ENCODE measurements around the gene TBC1D22A.

The TBC1D22A gene

DNA sequence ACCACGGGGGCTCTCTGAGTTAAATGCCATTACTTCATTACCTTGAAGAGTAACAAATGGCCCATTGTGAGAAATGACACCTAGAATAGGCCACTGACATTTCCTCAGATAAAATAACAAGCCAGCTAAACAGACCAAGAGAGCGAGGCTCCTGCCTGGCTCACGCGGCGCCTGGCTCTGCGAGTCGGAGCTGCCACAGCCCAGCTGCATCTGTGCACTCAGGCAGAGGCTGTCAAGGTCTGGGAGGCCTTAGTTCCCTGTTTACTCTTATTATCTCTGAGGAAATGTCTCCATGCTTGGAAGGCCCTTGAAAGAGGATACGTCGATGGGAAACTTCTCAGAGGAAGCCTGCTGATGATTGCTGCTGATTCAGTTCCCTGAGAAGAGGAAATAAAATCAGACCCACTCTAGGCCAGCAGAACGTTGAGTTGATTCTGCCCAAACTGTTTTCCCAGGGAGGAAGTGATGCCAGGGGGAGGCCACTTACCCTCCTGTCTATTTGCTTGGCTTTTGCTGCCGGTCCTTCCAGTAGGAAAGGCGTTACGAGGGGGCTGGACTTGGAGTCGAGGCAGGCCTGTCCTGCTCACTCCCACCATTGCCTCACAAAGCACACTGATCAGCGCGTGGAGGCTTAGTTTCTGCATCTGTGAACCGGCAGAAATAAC lies 208.8 kb downstream of the TBC1D22A start:
- ATAC-seq, result no peak
- TF ChIP-seq RARB (CRISPR knock-in tag; IDR thresholded peaks at IDR 0.05), result no peak
- no peak for TF ChIP-seq ZNF8 (CRISPR knock-in tag; IDR thresholded peaks at IDR 0.05)

DNA sequence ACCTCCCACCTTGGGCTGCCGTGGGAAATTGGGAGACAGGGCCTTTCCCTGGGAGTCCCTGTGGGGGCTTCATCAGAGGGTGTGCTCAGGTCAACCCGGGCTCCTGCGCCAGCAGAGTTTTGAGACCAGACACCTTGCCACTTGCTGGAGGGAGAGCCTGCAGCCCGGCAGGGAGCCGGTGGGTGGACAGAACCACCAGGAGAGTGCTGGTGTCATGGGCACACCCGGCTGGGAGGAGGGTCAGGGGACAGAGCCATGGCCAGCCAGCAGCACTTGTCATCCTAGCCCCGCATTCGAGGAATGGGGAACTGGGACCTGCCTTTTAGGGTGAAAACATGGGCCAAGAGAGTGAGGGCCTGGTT lies 209.3 kb downstream of the TBC1D22A start:
- no peak for TF ChIP-seq ZNF70 (CRISPR knock-in tag; IDR thresholded peaks at IDR 0.05)
- TF ChIP-seq GLIS3 (CRISPR knock-in tag; IDR thresholded peaks at IDR 0.05), result no peak
- TF ChIP-seq ZFP3 (CRISPR knock-in tag; IDR thresholded peaks at IDR 0.05), result no peak
- TF ChIP-seq OSR1 (CRISPR knock-in tag; IDR thresholded peaks at IDR 0.05), result no peak
- TF ChIP-seq PPARA (CRISPR knock-in tag; IDR thresholded peaks at IDR 0.05; ENCODE audit: borderline replicate concordance), result no peak
- no peak for TF ChIP-seq ESRRG (CRISPR knock-in tag; IDR thresholded peaks at IDR 0.05)
- TF ChIP-seq SNAI2 (CRISPR knock-in tag; IDR thresholded peaks at IDR 0.05), result no peak
- no peak for TF ChIP-seq ISL1 (CRISPR knock-in tag; IDR thresholded peaks at IDR 0.05)
- TF ChIP-seq, protein P1, sequence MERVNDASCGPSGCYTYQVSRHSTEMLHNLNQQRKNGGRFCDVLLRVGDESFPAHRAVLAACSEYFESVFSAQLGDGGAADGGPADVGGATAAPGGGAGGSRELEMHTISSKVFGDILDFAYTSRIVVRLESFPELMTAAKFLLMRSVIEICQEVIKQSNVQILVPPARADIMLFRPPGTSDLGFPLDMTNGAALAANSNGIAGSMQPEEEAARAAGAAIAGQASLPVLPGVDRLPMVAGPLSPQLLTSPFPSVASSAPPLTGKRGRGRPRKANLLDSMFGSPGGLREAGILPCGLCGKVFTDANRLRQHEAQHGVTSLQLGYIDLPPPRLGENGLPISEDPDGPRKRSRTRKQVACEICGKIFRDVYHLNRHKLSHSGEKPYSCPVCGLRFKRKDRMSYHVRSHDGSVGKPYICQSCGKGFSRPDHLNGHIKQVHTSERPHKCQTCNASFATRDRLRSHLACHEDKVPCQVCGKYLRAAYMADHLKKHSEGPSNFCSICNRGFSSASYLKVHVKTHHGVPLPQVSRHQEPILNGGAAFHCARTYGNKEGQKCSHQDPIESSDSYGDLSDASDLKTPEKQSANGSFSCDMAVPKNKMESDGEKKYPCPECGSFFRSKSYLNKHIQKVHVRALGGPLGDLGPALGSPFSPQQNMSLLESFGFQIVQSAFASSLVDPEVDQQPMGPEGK (CRISPR knock-in tag; IDR thresholded peaks at IDR 0.05; ENCODE audit: borderline replicate concordance), result no peak
- TF ChIP-seq, protein P2, sequence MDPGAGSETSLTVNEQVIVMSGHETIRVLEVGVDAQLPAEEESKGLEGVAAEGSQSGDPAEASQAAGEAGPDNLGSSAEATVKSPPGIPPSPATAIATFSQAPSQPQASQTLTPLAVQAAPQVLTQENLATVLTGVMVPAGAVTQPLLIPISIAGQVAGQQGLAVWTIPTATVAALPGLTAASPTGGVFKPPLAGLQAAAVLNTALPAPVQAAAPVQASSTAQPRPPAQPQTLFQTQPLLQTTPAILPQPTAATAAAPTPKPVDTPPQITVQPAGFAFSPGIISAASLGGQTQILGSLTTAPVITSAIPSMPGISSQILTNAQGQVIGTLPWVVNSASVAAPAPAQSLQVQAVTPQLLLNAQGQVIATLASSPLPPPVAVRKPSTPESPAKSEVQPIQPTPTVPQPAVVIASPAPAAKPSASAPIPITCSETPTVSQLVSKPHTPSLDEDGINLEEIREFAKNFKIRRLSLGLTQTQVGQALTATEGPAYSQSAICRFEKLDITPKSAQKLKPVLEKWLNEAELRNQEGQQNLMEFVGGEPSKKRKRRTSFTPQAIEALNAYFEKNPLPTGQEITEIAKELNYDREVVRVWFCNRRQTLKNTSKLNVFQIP (CRISPR knock-in tag; IDR thresholded peaks at IDR 0.05; ENCODE audit: borderline replicate concordance, low read depth), result no peak
- TF ChIP-seq, protein P3, sequence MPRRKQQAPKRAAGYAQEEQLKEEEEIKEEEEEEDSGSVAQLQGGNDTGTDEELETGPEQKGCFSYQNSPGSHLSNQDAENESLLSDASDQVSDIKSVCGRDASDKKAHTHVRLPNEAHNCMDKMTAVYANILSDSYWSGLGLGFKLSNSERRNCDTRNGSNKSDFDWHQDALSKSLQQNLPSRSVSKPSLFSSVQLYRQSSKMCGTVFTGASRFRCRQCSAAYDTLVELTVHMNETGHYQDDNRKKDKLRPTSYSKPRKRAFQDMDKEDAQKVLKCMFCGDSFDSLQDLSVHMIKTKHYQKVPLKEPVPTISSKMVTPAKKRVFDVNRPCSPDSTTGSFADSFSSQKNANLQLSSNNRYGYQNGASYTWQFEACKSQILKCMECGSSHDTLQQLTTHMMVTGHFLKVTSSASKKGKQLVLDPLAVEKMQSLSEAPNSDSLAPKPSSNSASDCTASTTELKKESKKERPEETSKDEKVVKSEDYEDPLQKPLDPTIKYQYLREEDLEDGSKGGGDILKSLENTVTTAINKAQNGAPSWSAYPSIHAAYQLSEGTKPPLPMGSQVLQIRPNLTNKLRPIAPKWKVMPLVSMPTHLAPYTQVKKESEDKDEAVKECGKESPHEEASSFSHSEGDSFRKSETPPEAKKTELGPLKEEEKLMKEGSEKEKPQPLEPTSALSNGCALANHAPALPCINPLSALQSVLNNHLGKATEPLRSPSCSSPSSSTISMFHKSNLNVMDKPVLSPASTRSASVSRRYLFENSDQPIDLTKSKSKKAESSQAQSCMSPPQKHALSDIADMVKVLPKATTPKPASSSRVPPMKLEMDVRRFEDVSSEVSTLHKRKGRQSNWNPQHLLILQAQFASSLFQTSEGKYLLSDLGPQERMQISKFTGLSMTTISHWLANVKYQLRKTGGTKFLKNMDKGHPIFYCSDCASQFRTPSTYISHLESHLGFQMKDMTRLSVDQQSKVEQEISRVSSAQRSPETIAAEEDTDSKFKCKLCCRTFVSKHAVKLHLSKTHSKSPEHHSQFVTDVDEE (CRISPR knock-in tag; IDR thresholded peaks at IDR 0.05), result no peak
- TF ChIP-seq TCF4 (CRISPR knock-in tag; IDR thresholded peaks at IDR 0.05; ENCODE audit: borderline replicate concordance), result no peak
- TF ChIP-seq, protein P4, sequence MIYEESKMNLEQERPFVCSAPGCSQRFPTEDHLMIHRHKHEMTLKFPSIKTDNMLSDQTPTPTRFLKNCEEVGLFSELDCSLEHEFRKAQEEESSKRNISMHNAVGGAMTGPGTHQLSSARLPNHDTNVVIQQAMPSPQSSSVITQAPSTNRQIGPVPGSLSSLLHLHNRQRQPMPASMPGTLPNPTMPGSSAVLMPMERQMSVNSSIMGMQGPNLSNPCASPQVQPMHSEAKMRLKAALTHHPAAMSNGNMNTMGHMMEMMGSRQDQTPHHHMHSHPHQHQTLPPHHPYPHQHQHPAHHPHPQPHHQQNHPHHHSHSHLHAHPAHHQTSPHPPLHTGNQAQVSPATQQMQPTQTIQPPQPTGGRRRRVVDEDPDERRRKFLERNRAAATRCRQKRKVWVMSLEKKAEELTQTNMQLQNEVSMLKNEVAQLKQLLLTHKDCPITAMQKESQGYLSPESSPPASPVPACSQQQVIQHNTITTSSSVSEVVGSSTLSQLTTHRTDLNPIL (CRISPR knock-in tag; IDR thresholded peaks at IDR 0.05; ENCODE audit: low read depth), result no peak
- no peak for TF ChIP-seq ZFP30 (CRISPR knock-in tag; IDR thresholded peaks at IDR 0.05)
- TF ChIP-seq, protein P5, sequence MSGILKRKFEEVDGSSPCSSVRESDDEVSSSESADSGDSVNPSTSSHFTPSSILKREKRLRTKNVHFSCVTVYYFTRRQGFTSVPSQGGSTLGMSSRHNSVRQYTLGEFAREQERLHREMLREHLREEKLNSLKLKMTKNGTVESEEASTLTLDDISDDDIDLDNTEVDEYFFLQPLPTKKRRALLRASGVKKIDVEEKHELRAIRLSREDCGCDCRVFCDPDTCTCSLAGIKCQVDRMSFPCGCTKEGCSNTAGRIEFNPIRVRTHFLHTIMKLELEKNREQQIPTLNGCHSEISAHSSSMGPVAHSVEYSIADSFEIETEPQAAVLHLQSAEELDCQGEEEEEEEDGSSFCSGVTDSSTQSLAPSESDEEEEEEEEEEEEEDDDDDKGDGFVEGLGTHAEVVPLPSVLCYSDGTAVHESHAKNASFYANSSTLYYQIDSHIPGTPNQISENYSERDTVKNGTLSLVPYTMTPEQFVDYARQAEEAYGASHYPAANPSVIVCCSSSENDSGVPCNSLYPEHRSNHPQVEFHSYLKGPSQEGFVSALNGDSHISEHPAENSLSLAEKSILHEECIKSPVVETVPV (CRISPR knock-in tag; IDR thresholded peaks at IDR 0.05), result no peak
- no peak for TF ChIP-seq ZC3H10 (CRISPR knock-in tag; IDR thresholded peaks at IDR 0.05)
- no peak for TF ChIP-seq ZNF565 (CRISPR knock-in tag; conservative IDR thresholded peaks at IDR 0.05; ENCODE audit: low read depth)
- TF ChIP-seq ARNTL (CRISPR knock-in tag; IDR thresholded peaks at IDR 0.05; ENCODE audit: borderline replicate concordance, low read depth), result no peak
- no peak for ATAC-seq

DNA sequence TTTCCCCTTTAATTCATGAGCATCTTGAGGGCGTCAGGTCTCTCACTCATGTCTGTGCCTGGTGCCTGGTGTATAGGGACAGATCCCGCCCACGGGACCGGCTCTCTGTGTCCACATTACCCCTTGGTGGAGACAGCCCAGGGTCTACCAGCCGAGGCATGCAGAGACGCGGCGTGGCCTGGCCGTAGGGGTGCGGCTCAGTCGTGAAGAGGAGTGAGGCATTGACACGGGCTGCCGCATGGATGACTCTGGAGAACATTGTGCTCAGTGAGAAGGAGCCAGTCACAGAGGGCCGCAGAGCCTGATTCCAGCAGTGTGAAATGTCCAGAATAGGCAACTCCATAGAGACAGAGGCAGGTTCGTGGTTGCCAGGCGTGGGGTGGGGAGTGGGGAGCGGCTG lies 209.8 kb downstream of the TBC1D22A start:
- ATAC-seq, result no peak
- TF ChIP-seq BACH2 (CRISPR knock-in tag; IDR thresholded peaks at IDR 0.05; ENCODE audit: borderline replicate concordance), result no peak
- TF ChIP-seq RARB (CRISPR knock-in tag; IDR thresholded peaks at IDR 0.05), result no peak
- TF ChIP-seq OSR1 (CRISPR knock-in tag; IDR thresholded peaks at IDR 0.05), result no peak
- TF ChIP-seq, protein P3 (CRISPR knock-in tag; IDR thresholded peaks at IDR 0.05), result no peak
- no peak for TF ChIP-seq ZFP3 (CRISPR knock-in tag; IDR thresholded peaks at IDR 0.05)
- TF ChIP-seq ZNF8 (CRISPR knock-in tag; IDR thresholded peaks at IDR 0.05), result no peak
- TF ChIP-seq, protein P4 (CRISPR knock-in tag; IDR thresholded peaks at IDR 0.05; ENCODE audit: low read depth), result no peak
- TF ChIP-seq CSDC2 (CRISPR knock-in tag; IDR thresholded peaks at IDR 0.05), result no peak
- TF ChIP-seq ZC3H10 (CRISPR knock-in tag; IDR thresholded peaks at IDR 0.05), result no peak
- no peak for TF ChIP-seq TCF4 (CRISPR knock-in tag; IDR thresholded peaks at IDR 0.05; ENCODE audit: borderline replicate concordance)
- no peak for TF ChIP-seq ISL1 (CRISPR knock-in tag; IDR thresholded peaks at IDR 0.05)
- TF ChIP-seq, protein P5 (CRISPR knock-in tag; IDR thresholded peaks at IDR 0.05), result no peak
- no peak for TF ChIP-seq ESRRG (CRISPR knock-in tag; IDR thresholded peaks at IDR 0.05)
